HG03460 (cell line): Measurements from ENCODE around the gene VPS33B.
"Not testable (repeated sequence)": the region's sequence is repeated elsewhere in the genome, so short reads cannot be mapped to it uniquely, and the experiment has no call there.

Experiments used
- ATAC-seq: cut with Tn5 transposase; IDR thresholded peaks from one replicate; pipeline ENCODE4 v1.9.1; 2021; ENCODE audit not compliant: unreplicated experiment

The VPS33B gene

GRCh38 chr15:91022075-91022831, at the start of gene VPS33B:
TSS of gene VPS33B (minus strand) at chr15:91022594. CDS start at chr15:91022249, 345 bp downstream.
- peak; percentile 72 for ATAC-seq

- ATAC-seq = no peak
Observed at GRCh38 chr15:91072161-91072560, 49.8 kb upstream of the VPS33B start.

- ATAC-seq = no peak
Observed at GRCh38 chr15:91070872-91071271, 48.5 kb upstream of the VPS33B start.

- ATAC-seq = no peak
Observed at GRCh38 chr15:91068966-91069365, 46.6 kb upstream of the VPS33B start.

GRCh38 chr15:91068436-91068835, 46.0 kb upstream of the VPS33B start:
- ATAC-seq = no peak

- no peak for ATAC-seq
Observed at GRCh38 chr15:91067036-91067435, 44.6 kb upstream of the VPS33B start.

- no peak for ATAC-seq
Observed at GRCh38 chr15:91065505-91065904, 43.1 kb upstream of the VPS33B start.

GRCh38 chr15:91061997-91062396, 39.6 kb upstream of the VPS33B start:
- no peak for ATAC-seq

GRCh38 chr15:91061230-91061629, 38.8 kb upstream of the VPS33B start:
- no peak for ATAC-seq

- no peak for ATAC-seq
Observed at GRCh38 chr15:91055548-91056331, 33.3 kb upstream of the VPS33B start.

GRCh38 chr15:91054816-91055215, 32.4 kb upstream of the VPS33B start:
- no peak for ATAC-seq

- no peak for ATAC-seq
Observed at GRCh38 chr15:91051248-91051647, 28.9 kb upstream of the VPS33B start.

- ATAC-seq = no peak
Observed at GRCh38 chr15:91050128-91050455, 27.7 kb upstream of the VPS33B start.

GRCh38 chr15:91049378-91050127, 27.2 kb upstream of the VPS33B start:
- ATAC-seq = no peak

- ATAC-seq = no peak
Observed at GRCh38 chr15:91047545-91048199, 25.3 kb upstream of the VPS33B start.

- not testable (repeated sequence) for ATAC-seq
Observed at GRCh38 chr15:91046056-91046455, 23.7 kb upstream of the VPS33B start.

- no peak for ATAC-seq
Observed at GRCh38 chr15:91045065-91045464, 22.7 kb upstream of the VPS33B start.

GRCh38 chr15:91043202-91043874, 20.9 kb upstream of the VPS33B start:
- ATAC-seq = no peak

GRCh38 chr15:91040856-91041255, 18.5 kb upstream of the VPS33B start:
- no peak for ATAC-seq

- ATAC-seq = no peak
Observed at GRCh38 chr15:91039996-91040395, 17.6 kb upstream of the VPS33B start.
